B cell (primary cell): Measurements from ENCODE around the gene ATP5PB.

Experiments used
- CTCF ChIP-seq: fragments of 200-600 bp; IDR thresholded peaks from one replicate; pipeline ENCODE4 v1.8.0; 2022; ENCODE audit warnings: antibody characterized with exemption, mild to moderate bottlenecking
- EZH2 ChIP-seq: IDR thresholded peaks from 2 replicates; pipeline ENCODE4 v1.6.1; 2012; ENCODE audit warnings: borderline replicate concordance, low read depth, mild to moderate bottlenecking, moderate library complexity, low read length; ENCODE audit not compliant: insufficient read depth, poor library complexity, severe bottlenecking

- TF ChIP-seq CTCF: no peak
- TF ChIP-seq EZH2: no peak
These were observed 41.8 kb downstream of the ATP5PB start for GRCh38 chr1:111491070-111491469.
